ENCODE measurements around the gene MNX1. TPM values are rescaled to one million over a fixed set of nuclear protein-coding genes. Genes with fewer than 3 reads are reported as not detected.

The MNX1 gene
- total RNA-seq: not detected in 2 replicates

GRCh38 chr7:157010588-157011332, at the start of gene MNX1:
TSS of gene MNX1 (minus strand) at chr7:157010663. CDS start at chr7:157010350, 313 bp downstream.

Other genes with a start within 250 kb of the MNX1 start
- gene LMBR1, start 117.5 kb downstream of the MNX1 start, total RNA-seq: 87.6 and 92.3 TPM in 2 replicates
- gene NOM1, start 61.0 kb downstream of the MNX1 start, total RNA-seq: 19.8 and 28.6 TPM in 2 replicates
- 106 and 152 TPM in 2 replicates for gene UBE3C, start 128.3 kb upstream of the MNX1 start, total RNA-seq